Ishikawa (cell line): Measurements from ENCODE around the gene USP2.

Source experiments
- EGR1 ChIP-seq: IDR thresholded peaks from 2 replicates; pipeline ENCODE4 v1.6.1; 2012
- EP300 ChIP-seq: IDR thresholded peaks from 2 replicates; pipeline ENCODE4 v1.6.1; 2012; ENCODE audit warnings: borderline replicate concordance
- FOXM1 ChIP-seq: IDR thresholded peaks from 2 replicates; pipeline ENCODE4 v1.6.1; 2012; ENCODE audit warnings: low read depth, borderline replicate concordance
- MAX ChIP-seq: IDR thresholded peaks from 2 replicates; pipeline ENCODE4 v1.6.1; 2012
- RAD21 ChIP-seq: IDR thresholded peaks from 2 replicates; pipeline ENCODE4 v1.6.1; 2012; ENCODE audit warnings: low read depth
- REST ChIP-seq: IDR thresholded peaks from 2 replicates; pipeline ENCODE4 v1.6.1; 2012; ENCODE audit warnings: low read depth, mild to moderate bottlenecking
- TAF1 ChIP-seq: IDR thresholded peaks from 2 replicates; pipeline ENCODE4 v1.6.1; 2012; ENCODE audit warnings: low read depth, mild to moderate bottlenecking

DNA sequence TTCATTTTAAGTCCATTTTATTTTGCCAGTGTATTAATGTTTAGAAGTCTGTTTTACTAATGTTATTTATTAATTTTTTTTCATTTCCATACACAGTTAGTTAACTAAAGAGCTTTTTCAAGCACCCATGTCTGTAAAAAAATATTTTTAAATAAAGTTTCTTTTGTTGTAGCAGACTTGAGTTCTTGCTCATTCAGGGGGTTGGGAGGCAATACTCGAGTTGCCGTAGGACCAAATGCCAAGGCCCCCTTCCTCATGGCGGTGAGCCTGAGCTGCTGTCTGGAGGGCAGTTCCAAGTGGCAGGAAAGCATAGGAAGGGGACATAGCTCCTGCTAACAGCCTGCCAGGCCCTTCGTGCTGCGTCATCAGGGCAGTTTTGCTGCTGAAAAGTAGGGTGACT is 73.5 kb downstream of the USP2 start:
- no peak for TF ChIP-seq MAX
- no peak for TF ChIP-seq EGR1
- TF ChIP-seq REST = no peak
- no peak for TF ChIP-seq RAD21
- no peak for TF ChIP-seq FOXM1
- TF ChIP-seq TAF1 = no peak
- TF ChIP-seq EP300 = no peak
